GM21423 (cell line): ENCODE data around the gene ABI3.

ENCODE experiments used
- ATAC-seq: cut with Tn5 transposase; IDR thresholded peaks from one replicate; pipeline ENCODE4 v1.9.1; 2021; ENCODE audit warnings: mild to moderate bottlenecking, moderate library complexity; ENCODE audit not compliant: unreplicated experiment

Gene ABI3

DNA sequence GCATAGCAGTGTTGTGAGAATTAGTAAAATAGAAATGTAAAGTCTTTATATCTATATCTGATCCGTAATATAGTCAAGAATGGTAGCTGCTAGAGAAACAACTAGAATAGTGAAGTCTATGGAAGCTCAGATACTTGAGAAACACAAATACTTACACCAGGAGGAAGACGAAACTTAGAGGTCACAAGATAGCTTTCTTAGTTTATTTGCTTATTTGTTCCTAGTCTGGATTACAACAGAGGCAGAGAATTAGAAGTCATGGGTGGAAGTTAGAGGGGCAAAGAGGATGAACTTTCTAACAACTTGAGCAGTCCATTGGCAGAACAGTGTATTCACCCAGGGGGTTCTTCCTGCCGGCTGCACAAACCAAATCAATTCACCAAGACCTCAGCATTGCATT is 14.0 kb upstream of the ABI3 start:
- ATAC-seq, result no peak

DNA sequence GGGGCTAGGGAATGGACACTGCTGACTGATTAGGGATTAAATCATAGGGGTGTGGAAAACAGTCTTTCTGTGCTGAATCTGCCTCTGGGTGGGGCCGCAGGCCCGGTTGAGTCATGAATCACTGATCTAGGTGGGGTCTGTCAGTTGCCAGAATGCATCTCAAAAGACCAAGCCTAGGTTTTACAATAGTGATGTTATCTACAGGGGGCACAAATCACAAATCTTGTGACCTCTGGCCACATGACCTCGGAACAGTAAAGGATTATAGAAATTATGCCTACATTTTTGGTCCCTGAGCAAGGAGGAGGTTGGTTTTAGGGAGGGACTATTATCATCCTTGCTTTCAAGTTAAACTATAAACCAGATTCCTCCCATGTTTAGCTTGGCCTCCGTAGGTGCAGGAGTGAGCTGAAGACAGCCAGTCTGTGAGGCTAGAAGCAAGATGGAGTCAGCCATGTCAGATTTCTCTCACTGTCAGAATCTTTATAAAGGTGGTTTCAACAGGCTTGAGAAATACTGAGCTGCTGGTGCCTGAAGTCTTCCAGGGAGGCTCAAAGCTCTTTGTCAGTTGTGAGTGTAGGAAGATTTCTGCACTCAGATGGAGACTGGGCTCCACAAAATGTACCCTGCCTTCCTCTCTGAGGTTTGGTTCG is 13.0 kb upstream of the ABI3 start:
- no peak for ATAC-seq

DNA sequence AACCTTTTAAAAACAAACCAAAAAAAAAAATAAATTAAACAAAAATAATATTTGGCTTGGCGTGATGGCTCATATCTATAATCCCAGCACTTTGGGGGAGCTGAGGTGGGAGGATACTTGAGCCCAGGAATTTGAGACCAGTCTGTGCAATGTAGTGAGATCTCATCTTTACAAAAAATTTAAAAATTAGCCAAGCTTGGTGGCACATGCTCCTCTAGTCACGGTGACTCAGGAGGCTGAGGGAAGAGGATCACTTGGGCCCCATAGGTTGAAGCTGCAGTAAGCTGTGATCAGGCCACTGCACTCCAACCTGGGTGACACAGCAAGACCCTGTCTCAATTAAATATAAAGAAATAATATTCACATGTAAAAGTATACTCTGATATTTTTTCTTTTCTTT is 12.3 kb upstream of the ABI3 start:
- ATAC-seq, result no peak

DNA sequence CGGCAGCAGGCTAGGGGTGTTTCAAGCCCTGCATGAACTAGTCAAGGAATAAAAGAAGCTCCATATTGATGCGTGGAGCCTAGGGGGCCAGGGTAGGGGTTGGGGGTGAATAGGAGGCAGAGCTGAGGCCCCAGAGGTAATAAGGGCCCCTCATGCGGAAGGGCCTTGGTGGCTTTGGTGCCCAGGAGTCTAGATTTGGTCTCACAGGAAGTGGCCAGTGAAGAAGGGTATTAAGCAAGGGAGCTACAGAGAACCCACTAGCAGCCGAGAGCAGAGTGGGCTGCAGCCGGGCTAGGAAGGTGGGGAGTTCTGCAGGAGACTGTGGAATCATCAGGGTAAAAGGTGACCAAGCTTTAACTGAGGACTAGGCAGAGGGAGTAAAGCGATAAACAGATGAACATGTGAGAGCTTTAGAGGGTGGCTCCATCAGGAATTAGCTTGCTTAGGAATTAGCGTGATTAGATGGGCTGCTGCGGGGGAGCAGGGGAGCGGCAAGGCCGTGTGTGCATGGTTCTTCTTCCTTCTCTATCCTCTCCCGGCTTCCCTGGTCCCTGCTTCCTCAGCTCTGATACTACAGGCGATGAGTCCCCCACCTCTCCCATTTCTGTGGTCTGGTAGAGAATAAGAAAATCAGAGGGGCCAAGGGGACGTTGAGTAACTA is 10.0 kb upstream of the ABI3 start:
- ATAC-seq, result no peak

DNA sequence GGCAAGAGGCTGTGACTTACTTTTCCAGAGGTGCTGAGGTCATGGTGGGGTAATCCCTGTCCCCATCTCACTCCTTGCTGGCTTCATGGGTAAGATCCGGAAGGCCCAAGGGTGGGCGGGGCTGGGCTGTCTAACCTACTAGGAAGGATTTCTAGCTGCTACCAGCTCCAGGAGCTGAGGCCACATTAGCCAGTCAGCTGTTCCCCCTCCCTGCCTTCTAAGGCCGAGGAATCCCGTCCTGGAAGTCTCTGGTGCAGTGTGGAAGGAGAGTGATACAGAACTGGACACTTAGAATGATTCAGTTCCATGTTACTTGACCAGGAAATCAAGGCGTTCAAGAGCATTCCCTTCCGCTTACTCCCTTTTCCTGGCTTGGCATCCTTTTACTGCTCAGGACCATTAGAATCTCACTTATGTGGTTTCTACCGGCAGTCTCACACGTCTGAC is 9.0 kb upstream of the ABI3 start:
- ATAC-seq, result no peak

DNA sequence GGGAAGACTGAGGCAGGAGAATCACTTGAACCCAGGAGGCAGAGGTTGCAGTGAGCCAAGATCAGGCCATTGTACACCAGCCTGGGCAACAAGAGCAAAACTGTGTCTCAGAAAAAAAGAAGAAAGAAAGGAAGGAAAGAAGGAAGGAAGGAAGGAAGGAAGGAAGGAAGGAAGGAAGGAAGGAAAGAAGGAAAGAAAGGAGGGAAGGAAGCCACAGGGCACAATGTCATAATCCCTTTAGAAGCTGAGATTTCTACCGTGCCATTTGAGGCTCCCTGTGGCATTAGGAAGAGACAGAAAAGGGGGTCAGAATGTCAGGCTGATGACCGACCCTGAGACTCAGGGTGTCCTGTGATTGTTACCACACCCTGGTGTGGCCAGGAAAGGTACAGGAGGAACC is 6.7 kb upstream of the ABI3 start:
- no peak for ATAC-seq

DNA sequence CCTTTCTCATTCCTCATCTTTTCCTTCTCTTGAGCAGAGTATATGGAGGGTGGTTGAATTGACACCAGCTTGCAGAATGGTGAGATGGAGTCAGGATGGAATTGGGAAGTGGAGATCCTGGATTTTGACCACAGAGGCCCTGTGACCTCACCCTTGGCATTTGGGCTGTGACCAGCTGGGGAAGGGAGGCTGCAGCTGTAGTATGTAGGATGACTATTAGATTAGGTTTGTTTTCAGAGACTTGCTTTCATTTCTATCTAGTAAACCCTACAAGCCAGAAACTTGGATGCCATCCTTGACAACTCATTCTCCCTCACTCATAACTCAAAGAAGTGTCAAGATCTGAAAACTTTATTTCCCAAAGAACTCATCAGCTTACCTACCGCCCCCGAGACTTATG is 6.0 kb upstream of the ABI3 start:
- ATAC-seq, result no peak

DNA sequence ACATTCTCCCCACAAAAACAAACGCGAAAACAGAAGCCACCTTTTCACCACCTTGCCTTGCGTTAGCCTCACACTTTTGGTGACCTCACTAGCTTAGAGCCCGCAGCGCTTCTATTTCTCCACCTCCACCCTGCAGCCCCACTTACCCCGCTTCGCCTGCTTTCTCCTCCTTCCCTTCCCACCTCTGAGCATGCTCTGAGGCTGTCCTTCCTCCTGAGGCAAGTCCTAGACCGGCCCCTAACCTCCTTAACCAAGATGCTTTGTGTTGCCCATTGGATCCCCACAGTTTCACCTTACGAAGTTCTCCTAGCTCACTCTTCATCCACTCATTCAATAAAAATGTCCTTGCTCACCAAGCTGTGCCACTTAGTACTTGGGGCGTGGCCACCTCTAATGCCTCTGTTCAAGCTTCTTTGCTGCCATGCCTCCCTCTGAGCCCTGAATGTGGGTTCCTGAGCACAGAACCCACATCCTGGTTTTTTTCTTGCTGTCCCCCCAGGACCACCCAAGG is 1.4 kb upstream of the ABI3 start:
- ATAC-seq, result no peak

DNA sequence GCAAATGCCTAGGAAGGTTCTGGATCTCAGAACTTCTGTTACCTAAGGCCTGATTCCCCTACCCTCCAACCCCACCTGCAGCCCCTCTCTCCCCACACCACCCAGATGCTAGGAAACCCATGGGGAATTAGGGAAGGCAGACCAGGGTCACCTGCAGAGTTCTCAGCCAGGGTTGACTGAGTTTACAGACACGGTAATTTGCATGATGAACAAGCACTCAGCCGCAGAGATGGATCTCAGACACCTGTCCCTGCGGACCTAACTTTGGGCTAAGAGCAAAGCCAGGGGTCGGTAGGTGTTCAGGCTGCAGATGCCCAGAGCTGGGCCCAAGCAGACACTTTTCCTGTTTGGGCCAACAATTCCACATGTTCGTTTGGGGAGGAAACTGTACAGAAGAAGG is 2.9 kb downstream of the ABI3 start:
- no peak for ATAC-seq

DNA sequence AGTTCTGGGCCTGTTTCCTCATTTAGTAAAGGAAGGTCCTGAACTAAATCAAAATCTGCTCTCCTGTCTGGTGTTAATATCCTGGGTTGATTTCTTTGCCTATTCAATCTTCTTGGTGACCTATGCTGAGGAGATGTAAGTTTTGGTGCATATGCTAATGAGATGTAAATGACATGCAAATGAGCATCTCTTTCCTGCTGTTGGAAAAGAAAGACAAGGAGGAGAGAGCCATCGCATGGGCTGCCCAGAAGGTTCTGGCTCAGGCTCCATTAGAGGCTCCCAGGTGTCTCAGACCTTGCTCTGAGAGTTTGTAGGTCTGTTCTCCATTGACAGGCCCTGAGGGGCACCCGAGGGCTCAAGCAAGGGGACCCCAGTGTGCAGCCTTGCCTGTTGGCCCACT is 3.3 kb downstream of the ABI3 start:
- ATAC-seq, result no peak

DNA sequence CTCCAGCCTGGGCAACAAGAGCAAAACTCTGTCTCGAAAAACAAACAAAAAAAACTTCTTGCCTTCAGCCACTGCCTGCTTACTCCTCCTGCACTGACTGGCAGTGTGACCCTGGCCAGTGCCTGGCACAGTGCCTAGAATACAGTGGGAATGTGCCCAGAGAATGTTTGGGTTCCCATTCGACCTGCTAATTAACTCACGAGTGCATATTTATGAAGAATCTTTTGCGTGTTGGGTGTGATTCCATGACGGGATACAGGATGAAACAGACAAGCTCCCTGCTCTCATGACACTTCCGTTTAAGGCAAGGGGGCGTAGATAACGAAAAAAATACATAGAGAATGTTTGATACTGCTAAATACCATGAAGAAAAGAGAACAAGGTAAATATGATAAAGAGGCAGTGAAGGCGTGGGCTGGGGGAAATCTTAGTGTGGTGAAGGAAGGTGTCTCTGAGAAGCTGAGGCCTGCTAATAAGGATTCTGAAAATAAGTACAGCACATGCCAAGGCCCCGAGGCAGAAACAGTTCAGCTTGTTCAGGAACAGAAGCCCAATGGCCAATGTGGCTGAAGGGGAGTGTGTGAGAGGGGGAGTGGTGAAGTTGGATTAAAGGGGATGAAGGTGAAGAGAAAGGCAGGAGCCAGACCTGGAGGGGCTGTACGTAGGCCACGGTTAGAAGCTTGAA is 4.3 kb downstream of the ABI3 start:
- no peak for ATAC-seq

DNA sequence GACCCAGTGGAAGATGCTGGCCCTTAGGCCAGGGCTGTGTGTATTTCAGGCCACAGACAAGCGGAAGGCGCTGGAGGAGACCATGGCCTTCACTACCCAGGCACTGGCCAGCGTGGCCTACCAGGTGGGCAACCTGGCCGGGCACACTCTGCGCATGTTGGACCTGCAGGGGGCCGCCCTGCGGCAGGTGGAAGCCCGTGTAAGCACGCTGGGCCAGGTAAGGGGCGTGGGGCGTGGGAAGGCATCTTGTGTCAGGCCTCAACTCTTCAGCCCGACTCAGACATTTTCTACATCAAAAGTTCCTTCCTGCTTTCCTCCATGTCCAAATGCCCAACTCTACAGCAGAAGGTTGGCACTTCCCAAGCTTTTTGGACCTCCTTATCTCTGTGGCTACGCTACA is 6.0 kb downstream of the ABI3 start:
- no peak for ATAC-seq

DNA sequence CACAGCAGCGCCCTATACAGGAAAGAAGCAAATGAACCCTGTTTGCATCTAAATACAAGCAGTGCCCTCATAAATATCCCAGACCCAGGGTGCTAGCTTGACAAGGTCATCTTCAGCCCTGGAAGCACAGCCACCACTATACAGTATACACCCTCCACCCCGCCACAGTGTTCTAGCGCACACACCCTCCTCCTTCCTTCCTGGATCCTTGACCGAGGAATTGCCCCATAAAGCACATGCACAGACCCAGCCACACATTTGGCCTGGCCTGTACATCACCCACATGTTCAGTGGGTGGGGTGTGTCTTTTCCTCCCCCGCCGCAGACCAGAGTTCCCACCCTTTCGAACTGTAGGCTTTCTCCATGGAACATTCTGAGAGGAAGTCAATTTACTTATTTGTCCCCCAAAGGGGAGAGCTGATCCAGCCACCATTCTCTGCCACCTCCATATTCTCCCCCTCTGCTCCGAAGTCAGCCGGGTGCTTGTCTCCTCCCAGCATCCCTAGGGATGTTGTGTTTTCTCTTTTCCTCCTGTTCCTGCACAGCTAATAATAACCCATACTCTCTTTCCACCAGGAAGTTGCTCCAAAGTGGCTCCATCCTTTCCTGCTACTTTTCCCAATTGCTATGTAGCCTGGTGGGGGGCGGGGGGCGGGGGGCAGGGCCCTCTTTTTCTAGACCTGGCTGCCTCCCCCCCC is 6.6 kb downstream of the ABI3 start:
- ATAC-seq, result no peak

DNA sequence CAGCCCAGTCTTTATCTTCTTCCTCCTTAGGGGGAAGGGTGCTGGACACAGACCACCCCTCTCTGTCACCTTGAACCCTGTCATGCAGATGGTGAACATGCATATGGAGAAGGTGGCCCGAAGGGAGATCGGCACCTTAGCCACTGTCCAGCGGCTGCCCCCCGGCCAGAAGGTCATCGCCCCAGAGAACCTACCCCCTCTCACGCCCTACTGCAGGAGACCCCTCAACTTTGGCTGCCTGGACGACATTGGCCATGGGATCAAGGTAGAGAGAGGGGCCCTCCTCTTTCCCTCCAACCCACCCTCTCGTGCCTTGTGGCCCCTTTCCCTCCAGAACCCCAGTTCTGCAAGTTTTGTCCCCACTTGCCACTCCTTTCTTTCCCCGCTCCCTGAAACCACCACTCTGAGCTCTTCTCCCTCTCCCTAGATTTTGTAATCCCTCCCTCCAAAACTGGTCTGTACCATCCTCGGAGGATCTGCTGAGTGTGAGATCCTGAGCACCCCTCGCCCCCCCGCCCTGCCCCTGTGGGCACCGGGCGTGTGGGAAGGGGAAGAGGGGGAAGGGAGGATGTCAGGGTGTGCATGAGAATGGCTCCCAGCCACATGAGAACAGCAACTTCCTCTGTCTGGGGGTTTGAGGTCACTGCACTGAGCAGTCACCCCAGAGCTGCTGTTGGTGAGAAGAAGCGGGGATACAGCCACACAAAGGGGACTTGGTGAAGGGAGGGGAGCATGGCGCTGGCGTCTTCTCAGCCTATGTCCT is 7.3 kb downstream of the ABI3 start:
- ATAC-seq, result peak; percentile 47

DNA sequence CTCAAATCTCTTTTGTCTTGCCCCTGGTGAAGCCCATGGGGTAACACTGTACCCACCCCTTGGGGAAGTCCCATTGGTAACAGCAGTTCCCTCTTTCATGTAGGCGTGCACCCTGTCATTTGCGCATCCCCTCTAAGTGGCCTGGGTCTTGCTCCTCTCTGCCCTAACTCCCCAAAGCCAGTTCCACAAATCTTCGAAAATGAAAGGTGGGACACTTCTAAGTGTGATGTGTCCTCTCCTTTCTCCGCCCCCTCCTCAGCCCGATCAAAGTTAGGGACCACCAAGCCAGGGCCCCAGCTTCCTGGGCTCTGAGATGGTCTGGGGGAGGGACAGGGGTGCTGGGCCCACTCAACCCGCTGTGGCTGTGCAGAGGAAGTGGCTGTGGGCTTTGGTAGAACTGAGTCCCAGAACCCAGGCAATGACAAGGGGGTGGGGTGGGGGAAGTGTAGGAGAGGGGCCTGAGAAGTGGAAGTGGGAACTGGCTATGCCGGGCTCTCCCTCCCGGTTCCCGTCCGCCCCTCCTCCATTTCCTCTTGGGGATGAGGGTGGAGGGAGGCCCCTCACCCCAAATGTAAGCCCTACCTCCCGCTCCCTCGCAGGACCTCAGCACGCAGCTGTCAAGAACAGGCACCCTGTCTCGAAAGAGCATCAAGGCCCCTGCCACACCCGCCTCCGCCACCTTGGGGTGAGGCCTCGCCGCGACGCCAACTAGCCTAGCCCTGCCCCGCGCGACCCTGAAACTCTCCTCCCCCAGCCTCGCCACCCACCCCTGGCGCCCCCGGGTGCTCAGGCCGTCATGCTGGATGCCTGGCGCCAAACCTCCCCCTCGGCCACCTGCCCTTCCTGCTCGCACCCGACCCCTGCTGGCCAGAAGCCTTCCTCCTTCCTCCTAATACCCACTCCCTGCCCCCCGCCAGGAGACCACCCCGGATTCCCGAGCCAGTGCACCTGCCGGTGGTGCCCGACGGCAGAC is 8.7 kb downstream of the ABI3 start:
- peak; percentile 28 for ATAC-seq

DNA sequence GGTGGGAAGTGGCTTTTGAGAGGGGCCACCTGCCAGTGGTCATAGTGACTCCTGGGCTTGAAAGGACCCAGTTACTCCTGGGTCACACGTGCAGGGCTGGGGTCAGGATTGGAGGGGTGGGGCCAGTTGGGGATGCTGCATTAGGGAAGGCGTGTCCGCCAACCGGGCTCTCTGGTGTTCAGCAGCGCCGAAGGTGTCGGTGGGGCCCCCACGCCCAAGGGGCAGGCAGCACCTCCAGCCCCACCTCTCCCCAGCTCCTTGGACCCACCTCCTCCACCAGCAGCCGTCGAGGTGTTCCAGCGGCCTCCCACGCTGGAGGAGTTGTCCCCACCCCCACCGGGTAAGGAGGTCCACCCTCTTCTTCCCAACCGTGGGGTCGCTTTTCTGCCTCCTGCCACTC is 9.5 kb downstream of the ABI3 start:
- no peak for ATAC-seq

DNA sequence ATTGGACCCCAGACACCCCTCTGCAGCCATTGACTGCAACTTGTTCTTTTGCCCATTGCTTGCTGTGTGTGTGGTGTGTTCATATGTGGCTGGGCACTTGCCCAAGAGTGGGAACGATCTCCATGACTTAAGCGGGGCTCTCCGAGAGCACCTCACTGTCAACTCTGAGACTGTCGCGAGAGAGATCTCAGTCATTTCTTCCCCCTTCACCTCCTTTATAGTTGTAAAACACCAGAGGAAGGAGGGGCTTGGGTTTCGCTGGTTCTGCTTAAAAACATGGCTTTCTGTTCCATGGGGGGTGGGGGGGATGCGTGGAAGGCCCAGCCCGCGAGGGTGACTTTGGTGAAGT is 12.6 kb downstream of the ABI3 start:
- no peak for ATAC-seq

DNA sequence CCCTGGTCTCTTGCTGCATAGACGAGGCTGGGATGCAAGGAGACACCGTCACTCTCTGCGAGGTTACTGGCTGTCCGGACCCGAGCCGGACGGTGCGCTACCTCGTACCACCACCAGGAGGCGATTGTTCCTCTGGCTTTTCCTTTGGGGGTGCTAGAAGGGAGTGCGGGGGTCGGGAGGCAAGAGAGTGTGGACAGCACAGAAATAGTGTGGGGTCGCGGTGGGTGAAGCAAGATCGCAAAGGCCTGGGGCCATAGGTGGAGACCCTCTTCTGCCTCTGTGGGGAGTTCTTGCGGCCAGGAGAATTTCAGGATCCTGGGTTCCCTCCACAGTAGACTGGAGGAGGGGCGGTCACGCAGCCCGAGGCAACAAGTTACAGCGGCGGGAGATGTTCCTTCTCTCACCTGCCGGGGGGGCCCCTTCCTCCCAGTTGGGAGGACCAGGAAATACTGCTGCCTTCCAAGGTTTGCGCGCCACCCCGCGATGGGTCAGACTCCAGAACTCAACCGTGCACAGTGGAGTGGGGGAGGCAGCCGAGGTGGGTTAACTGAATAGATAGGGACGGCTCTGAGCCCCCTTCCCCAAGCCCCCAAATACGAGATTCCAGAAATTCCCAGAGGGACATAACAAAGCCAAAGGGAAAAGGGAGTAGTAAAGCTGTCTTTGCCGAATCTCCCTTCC is 13.2 kb downstream of the ABI3 start:
- no peak for ATAC-seq
